MM.1S (cell line): ENCODE data around the gene PNPLA2.

Experiments used
- DNase-seq: peaks from one replicate; pipeline ENCODE4 v3.0.0-alpha.2; 2015
- H2AFZ ChIP-seq: fragments of 300-600 bp; sonication (generic); 2 replicates; pipeline ENCODE4 v1.6.0; 2016; ENCODE audit warnings: antibody characterized with exemption, low read length
- H3F3A ChIP-seq: fragments of 300-600 bp; sonication (generic); 2 replicates; pipeline ENCODE4 v1.6.1; 2016; ENCODE audit warnings: mild to moderate bottlenecking, antibody characterized with exemption, low read length, moderate library complexity, mixed read lengths; ENCODE audit not compliant: insufficient read depth
- H3K27ac ChIP-seq: fragments of 300-600 bp; sonication (generic); 2 replicates; pipeline ENCODE4 v1.5.1; 2016; ENCODE audit warnings: mild to moderate bottlenecking, low read length
- H3K27me3 ChIP-seq: fragments of 300-600 bp; sonication (generic); replicated peaks from 2 replicates; pipeline ENCODE4 v1.6.0; 2016; ENCODE audit warnings: low read length; ENCODE audit not compliant: insufficient read depth
- H3K36me3 ChIP-seq: fragments of 300-600 bp; sonication (generic); replicated peaks from 2 replicates; pipeline ENCODE4 v1.6.1; 2016; ENCODE audit warnings: mild to moderate bottlenecking, low read length, mixed read lengths; ENCODE audit not compliant: insufficient read depth
- H3K4me1 ChIP-seq: fragments of 300-600 bp; sonication (generic); 2 replicates; pipeline ENCODE4 v1.6.1; 2016; ENCODE audit warnings: low read length, mixed read lengths
- H3K4me2 ChIP-seq: fragments of 300-600 bp; sonication (generic); 2 replicates; pipeline ENCODE4 v1.6.0; 2016; ENCODE audit warnings: low read depth, low read length
- H3K4me3 ChIP-seq: fragments of 300-600 bp; sonication (generic); 2 replicates; pipeline ENCODE4 v1.5.1; 2016; ENCODE audit warnings: low read length, mixed read lengths
- H3K79me2 ChIP-seq: fragments of 300-600 bp; sonication (generic); 2 replicates; pipeline ENCODE4 v1.6.1; 2016; ENCODE audit warnings: mixed run types, low read length, mixed read lengths
- H3K9ac ChIP-seq: fragments of 300-600 bp; sonication (generic); 2 replicates; pipeline ENCODE4 v1.6.1; 2016; ENCODE audit warnings: low read length, mixed read lengths
- H3K9me2 ChIP-seq: fragments of 300-600 bp; sonication (generic); replicated peaks from 2 replicates; pipeline ENCODE4 v1.6.1; 2016; ENCODE audit warnings: mild to moderate bottlenecking, low read length, mixed read lengths; ENCODE audit not compliant: insufficient read depth
- H3K9me3 ChIP-seq: fragments of 300-600 bp; sonication (generic); replicated peaks from 2 replicates; pipeline ENCODE4 v1.6.1; 2016; ENCODE audit warnings: mild to moderate bottlenecking, low read length, mixed read lengths; ENCODE audit not compliant: insufficient read depth
- H4K20me1 ChIP-seq: fragments of 300-600 bp; sonication (generic); 2 replicates; pipeline ENCODE4 v1.6.1; 2016; ENCODE audit warnings: mild to moderate bottlenecking, low read length, moderate library complexity, mixed read lengths; ENCODE audit not compliant: insufficient read depth
- CTCF ChIP-seq: fragments of 300-600 bp; sonication (generic); IDR thresholded peaks from 2 replicates; pipeline ENCODE4 v1.5.1; 2016; ENCODE audit warnings: antibody characterized with exemption, low read length, mixed read lengths
- EZH2 ChIP-seq: fragments of 300-600 bp; sonication (generic); optimal IDR thresholded peaks from 2 replicates; pipeline ENCODE3; 2017; ENCODE audit warnings: low read depth, mild to moderate bottlenecking, antibody characterized with exemption, low read length, mixed read lengths
- EZH2phosphoT487 ChIP-seq: fragments of 300-600 bp; sonication (generic); IDR thresholded peaks from 2 replicates; pipeline ENCODE4 v1.6.1; 2018; ENCODE audit warnings: antibody characterized with exemption, low read length

The PNPLA2 gene

GRCh38 chr11:836274-836673 lies 17.6 kb downstream of the PNPLA2 start:
- peaks cover 8% of the 10 kb centered on the region for H4K20me1 ChIP-seq
- H3K4me1 ChIP-seq: peaks cover 13% of the 10 kb centered on the region
- 0 out of 2 replicates have a peak, but pooled peaks cover 1% of the 10 kb centered on the region for H3K27me3 ChIP-seq
- 0 out of 2 replicates have a peak, but pooled peaks cover 4% of the 10 kb centered on the region for H3K36me3 ChIP-seq
- H3K4me2 ChIP-seq: no peak overlapping the region
- H3K9me2 ChIP-seq: no peaks in the 10 kb centered on the region
- no peak overlapping the region for H2AFZ ChIP-seq
- no peak for DNase-seq
- no peak for TF ChIP-seq EZH2
- no peak for TF ChIP-seq EZH2phosphoT487
- TF ChIP-seq CTCF: no peak
- H3K27ac ChIP-seq: no peak overlapping the region
- H3K9me3 ChIP-seq: no peaks in the 10 kb centered on the region
- no peaks in the 10 kb centered on the region for H3F3A ChIP-seq
- H3K4me3 ChIP-seq: no peak overlapping the region
- H3K9ac ChIP-seq: no peak overlapping the region
- peaks cover 27% of the 10 kb centered on the region for H3K79me2 ChIP-seq

GRCh38 chr11:836700-837099 lies 18.0 kb downstream of the PNPLA2 start:
- H3K79me2 ChIP-seq: peaks cover 31% of the 10 kb centered on the region
- H3K36me3 ChIP-seq: 0 out of 2 replicates have a peak, but pooled peaks cover 4% of the 10 kb centered on the region
- peaks cover 14% of the 10 kb centered on the region for H3K4me1 ChIP-seq
- DNase-seq: no peak
- H3K4me2 ChIP-seq: no peak overlapping the region
- H2AFZ ChIP-seq: no peak overlapping the region
- H3K9me2 ChIP-seq: no peaks in the 10 kb centered on the region
- H3K27me3 ChIP-seq: no peaks in the 10 kb centered on the region
- no peak overlapping the region for H3K27ac ChIP-seq
- H3F3A ChIP-seq: no peaks in the 10 kb centered on the region
- no peak overlapping the region for H3K4me3 ChIP-seq
- no peaks in the 10 kb centered on the region for H3K9me3 ChIP-seq
- H3K9ac ChIP-seq: no peak overlapping the region
- H4K20me1 ChIP-seq: peaks cover 9% of the 10 kb centered on the region
- TF ChIP-seq CTCF: no peak
- no peak for TF ChIP-seq EZH2phosphoT487
- TF ChIP-seq EZH2: no peak

GRCh38 chr11:837189-837989 lies 18.7 kb downstream of the PNPLA2 start:
- H3K27ac ChIP-seq: no peak overlapping the region
- no peaks in the 10 kb centered on the region for H3K27me3 ChIP-seq
- H3F3A ChIP-seq: no peaks in the 10 kb centered on the region
- DNase-seq: no peak
- no peak overlapping the region for H3K4me3 ChIP-seq
- 0 out of 2 replicates have a peak, but pooled peaks cover 4% of the 10 kb centered on the region for H3K36me3 ChIP-seq
- no peaks in the 10 kb centered on the region for H3K9me3 ChIP-seq
- TF ChIP-seq CTCF: no peak
- TF ChIP-seq EZH2: no peak
- no peak for TF ChIP-seq EZH2phosphoT487
- H2AFZ ChIP-seq: no peak overlapping the region
- no peak overlapping the region for H3K9ac ChIP-seq
- H3K4me2 ChIP-seq: no peak overlapping the region
- H3K9me2 ChIP-seq: no peaks in the 10 kb centered on the region
- peaks cover 37% of the 10 kb centered on the region for H3K79me2 ChIP-seq
- peaks cover 9% of the 10 kb centered on the region for H4K20me1 ChIP-seq
- H3K4me1 ChIP-seq: peaks cover 14% of the 10 kb centered on the region
